HG03103 (cell line): ENCODE measurements around the gene CDK14.
"Not testable (repeated sequence)": the region's sequence is repeated elsewhere in the genome, so short reads cannot be mapped to it uniquely, and the experiment has no call there.

Experiments used
- ATAC-seq: cut with Tn5 transposase; IDR thresholded peaks from one replicate; pipeline ENCODE4 v1.9.1; 2021; ENCODE audit warnings: low read depth; ENCODE audit not compliant: unreplicated experiment

CDK14 gene

DNA sequence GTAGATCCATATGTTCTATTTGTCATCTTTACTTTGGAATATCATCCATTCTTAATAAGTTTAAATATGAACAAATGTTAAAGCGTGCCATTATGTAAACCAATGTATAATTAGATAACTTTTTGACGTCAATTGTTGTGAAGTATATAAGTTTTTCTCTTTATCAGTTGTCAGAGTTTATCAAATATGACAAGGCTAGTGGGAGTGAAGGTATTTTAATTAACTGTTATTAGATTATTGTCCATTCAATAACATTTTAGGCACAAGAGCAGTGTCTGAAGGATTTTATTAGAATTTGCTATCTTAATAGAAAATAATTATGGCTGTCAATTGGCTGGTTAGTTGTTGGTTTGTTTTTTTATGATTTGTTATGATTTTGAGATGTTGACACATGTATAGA lies 280.6 kb downstream of the CDK14 start:
- ATAC-seq, result no peak

DNA sequence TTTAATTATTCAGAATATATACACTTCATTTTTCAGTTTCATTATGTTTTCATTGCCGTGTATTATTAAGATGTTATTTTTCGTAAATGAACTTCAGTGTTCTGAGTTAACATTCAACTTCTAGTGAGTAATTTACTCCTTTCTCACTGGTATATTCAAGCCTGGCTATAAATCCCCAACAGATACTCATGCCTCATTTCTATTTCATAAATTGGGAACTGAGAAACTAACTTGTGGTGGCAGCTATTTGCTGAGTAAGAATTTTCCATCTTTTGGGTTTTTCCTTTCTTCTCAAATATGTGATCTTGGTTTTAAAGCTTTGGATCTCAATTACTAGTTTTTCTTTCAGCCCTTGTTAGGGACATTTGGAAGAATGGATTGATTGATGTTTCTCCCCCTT lies 281.1 kb downstream of the CDK14 start:
- ATAC-seq, result no peak

DNA sequence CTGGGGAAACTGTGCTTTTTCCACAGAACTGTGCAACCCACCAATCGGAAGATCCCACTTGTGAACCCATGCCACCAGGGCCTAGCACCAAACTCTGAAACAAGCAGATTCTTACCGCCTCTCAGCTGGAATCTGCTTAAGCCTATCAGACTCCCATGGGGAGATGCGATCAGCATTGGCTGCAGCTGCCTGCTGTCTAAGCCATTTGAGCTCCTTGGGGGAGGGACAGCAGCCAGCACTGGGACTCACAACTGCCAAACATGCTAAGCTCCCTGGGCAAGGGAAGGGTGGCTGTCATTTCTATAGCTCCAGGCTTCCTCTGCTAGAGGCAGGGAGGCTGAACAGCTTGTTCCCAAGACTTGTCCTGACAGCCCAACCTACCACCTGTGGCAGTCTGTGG lies 283.8 kb downstream of the CDK14 start:
- ATAC-seq, result no peak

DNA sequence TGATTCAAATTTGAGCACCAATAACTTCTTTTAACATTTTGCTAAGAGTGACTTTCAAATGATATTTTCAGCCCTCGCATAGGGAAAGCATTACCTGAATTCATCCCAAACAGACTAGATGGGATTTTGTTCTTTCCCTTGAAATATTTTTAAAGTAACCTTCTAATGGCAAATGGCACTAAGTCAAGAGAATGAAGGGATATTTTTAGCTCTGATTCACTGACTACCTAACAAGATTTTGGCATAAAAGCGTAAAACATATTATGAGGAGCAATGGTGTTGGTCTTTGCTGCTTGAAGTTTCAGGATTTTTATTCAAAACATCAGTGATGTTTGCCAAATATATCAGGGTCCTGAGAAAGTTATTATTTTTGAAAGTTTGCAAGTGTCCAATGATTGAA lies 290.3 kb downstream of the CDK14 start:
- no peak for ATAC-seq

DNA sequence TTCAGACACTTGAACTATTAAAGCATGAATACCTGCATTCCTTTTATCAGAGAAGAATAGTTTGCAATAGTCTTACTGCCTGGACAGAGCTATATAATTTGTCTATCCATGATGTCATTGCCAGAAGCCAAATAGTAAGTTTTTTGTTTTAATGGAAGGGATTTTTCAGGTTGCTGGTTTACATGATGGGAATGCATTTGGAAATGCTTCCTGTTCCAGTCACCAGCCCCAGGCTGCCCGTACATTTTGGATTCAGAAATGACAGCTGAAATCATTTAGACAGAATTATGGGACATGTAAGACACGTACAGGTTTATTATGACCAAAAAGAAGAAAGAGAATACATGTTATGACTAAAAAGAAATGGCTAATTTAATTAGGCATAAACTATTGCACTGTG lies 293.1 kb downstream of the CDK14 start:
- no peak for ATAC-seq

DNA sequence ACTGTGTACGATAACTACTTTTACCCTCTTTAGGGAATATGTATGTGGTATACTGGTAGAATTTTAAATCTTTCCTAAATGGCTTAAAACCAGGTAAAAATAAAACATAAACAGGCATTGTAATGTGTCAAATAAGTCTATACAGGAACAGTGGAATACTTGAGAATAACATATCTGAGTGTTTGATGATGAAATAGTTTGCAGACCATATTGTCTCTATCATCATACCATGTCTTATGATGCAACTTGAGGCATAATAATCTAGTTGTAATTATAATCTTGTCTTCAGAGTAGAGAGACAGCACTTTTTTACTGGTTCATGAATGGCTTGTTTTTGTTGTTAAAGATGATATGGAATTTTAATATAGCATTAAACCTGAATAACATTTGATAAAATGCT lies 293.5 kb downstream of the CDK14 start:
- no peak for ATAC-seq

DNA sequence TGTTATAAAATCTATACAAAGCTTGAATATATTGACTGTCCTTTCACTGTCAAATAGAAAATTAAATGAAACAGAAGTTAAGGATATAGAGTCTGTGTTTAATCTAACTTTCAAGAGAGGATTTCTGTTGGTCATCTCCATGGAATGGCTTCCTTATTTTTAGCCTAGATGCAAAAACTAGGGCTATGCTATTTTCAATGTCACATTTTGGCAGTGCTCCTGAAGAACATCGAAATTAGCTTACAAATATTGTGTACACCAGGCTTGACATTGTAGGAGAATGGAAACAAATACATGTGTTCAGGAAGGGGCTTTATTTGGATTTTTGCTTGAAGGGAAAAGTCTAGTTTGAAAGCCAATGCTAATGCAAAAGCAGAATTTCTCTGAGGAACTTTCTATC lies 295.4 kb downstream of the CDK14 start:
- ATAC-seq, result no peak

DNA sequence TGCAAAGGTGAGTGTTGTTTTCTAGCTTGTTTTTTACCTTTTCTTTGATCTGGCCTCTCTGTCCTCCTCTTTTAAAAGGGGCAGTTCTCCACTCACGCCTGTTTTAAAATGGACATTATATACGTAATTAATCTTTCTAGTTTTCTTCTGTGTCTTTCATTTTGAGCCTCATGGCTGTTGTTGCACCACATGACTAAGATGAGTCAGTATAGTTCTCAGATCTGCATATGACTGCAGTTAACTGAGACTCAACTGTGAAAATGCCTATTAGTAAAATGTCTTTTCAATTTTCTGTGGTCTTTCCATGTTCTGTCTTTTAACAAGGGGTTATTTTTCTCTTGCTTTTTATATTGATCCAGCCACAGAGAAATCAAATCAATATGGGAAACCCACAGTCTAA lies 296.1 kb downstream of the CDK14 start:
- peak; percentile 65 for ATAC-seq

DNA sequence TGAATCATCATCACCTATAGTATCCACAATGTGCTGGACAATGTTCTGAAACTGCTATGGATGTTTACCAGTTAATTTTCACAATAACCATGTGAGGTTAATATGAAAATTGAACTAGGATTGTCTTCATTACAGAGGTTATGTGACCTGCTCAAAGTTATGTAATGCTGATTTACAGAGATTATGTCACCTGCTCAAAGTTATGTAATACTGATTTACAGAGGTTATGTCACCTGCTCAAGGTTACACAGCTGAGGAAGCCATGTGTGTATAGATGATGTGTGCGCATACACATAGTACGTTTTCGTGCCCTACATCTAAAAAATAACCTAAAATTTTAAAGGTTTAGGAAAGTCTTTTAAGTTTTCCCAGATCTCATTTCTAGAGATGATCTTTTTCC lies 298.0 kb downstream of the CDK14 start:
- no peak for ATAC-seq

DNA sequence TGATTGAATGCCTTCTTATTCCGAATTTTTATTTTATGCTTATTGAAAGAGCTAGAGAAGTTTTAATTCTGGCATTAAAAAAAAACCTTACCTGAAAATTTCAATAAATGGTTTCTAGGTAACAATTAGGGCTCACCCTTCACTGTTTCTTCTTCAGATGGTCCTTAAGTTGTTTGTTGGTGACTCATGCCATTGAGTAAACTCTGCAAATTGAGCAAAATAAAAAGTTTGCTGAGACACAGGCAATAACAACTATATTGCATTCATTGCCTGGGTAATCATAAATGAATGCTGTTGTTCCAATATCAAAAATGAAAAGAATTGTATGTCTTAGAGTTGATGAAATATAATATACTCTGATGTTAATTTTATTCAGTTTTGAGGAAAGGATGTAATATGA lies 300.3 kb downstream of the CDK14 start:
- ATAC-seq, result no peak

DNA sequence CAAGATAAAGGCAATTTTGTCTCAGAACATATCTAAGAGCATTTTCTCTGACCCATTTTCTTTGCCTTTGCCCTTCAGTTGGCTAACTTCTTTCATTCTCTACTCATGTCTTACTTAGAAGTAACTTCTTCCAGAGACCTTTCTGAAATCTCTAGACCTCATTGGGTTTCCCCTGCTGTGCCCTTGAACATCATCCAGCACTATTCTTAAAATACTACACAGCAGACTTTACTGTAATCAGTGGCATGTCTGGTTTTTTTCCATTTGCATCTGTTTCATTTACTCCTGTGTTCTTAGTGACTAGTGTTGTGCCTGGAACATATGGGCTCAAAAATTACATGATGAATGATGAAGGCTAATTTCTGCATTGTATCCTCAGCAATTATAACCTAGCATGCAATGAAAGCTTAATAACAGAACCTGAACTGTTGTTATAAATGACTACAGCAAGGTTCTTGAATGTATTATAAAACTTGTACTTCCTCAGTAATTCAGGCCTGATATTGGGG lies 301.9 kb downstream of the CDK14 start:
- no peak for ATAC-seq

DNA sequence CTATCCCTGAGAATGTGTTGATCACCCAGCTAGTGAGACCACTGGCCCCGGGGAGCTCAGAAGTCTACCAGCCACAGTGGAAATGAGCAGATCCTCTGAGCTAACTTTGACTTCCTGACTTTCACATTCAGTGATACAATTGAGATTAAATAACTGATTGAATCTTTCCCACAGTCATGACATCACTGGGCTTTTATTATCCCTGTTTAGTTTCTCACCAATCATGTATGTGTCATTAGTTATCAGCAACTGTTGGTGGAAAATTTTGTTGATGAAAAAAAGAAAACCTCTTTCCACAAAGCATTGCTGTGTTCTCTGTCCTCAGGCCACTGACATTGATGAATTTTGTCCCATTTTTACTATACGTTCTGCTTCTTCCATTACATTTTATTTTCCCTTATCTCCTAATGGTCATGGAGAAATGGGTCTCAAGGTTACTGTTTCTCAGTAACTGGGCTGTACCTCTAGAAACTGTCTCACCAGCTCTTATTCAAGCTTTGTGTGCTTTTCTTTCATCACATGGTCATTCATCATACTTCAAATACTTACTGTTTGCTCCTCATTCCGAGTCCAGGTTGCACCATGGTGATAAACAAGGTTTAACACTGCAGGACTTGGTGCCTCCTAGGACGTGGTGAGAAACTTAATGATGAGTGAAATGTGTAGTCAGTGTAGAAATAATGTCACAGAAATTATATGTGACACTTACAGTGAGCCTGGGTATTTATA lies 304.7 kb downstream of the CDK14 start:
- ATAC-seq, result no peak

DNA sequence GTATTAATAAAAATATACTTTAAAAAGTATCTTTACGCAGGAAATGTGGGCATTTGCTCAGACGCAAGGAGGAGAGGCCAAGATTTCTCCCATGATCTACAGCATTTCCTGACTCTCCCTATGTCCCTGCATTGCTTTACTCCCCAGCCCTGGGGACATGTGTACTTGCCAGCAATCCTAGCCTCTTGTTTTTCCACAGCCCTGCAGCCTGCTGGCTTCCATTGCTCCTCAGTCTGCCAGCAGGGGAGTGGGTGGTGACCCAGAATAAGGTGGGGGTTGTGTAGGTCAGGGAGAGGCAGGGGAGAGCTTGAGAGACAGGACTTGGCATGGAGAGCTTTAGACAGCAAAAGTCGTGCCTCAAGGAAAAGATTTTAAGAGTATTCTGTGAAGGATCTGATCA lies 307.7 kb downstream of the CDK14 start:
- no peak for ATAC-seq

DNA sequence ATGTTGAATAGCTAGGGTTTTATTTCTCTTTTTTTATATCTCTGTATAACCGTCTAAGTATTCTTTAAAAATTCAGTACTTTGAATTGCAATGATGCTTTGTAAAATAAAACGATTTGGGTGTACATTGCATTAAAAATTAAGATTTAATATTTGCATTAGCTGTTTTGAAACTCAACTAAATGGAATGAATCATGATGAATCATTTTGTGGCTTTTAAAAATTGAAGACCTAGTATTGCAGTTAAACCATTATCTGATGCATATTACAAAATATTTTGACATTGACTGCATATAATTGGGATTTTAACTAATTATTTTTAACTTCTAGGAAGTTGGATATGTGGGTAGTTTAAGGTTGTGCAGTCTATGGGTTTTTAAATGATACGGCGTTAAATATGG lies 314.0 kb downstream of the CDK14 start:
- no peak for ATAC-seq

DNA sequence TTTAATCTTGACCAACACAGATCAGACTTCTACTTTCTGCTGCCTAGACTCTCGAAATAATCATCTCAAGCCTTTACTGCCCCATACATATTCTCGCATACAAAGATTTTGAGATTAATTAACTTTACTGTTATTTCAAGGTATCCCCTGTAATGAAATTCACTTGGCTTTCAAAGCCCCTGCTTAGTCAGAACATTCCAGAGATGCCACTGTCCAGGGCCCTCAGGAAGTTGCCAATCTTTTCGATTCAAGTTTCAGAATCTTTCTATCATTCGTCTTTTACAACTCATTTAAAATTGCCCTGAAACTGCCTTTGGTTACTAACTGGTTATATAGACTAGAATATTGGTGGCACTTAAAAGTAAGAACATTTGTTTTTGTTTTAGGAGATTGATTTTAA lies 320.2 kb downstream of the CDK14 start:
- ATAC-seq, result no peak

DNA sequence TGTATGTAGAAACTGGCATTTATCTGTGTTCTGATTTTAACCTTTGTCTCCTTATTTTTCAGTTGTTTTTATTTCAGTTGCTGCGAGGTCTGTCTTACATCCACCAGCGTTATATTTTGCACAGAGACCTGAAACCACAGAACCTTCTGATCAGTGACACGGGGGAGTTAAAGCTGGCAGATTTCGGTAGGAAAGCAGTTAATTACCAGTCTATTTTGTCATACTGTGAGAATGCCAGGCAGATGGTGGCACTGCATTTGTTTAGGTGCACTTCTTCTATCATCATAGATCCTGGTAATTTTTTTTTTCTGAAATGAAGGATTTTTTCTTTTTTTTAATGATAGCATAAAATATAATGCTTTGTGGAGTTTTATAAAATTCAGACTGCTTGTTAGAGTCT lies 321.4 kb downstream of the CDK14 start:
- ATAC-seq, result no peak

DNA sequence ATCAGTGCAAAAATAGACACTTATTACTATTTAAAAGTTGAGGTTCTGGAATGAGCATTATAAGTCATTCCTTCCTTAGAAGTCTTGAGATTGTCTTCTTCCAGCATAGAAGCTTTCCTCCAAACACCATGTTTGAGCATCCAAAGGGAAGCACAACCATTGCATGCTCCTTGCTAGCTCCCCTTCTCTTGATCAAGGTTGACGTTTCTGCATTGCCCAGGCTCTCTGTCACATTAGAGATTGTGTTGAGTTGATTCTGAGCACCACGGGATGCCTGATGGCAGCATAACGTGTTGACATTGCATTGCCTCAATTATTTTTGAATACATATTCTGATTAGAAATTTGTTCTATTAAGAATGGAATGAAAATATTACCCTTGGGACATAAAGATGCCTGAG lies 322.2 kb downstream of the CDK14 start:
- no peak for ATAC-seq

DNA sequence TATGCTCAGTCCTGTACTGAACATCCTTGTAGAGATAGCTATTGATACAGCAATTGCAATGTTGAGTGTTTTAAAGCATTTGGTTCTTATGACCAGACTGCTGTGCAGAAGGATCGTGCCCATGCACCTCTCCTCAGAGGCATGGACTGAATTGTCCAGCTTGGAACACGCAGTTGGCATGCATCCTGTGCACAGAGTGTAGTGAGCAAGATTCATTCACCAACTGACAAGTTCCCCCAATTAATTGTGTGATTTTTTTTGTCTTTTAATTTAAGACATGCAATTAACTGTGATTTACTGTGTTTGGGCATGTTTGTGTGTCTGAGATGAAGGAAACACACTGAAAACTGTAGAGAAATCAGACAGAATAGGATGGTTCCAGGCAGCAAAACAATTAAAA lies 323.7 kb downstream of the CDK14 start:
- no peak for ATAC-seq

DNA sequence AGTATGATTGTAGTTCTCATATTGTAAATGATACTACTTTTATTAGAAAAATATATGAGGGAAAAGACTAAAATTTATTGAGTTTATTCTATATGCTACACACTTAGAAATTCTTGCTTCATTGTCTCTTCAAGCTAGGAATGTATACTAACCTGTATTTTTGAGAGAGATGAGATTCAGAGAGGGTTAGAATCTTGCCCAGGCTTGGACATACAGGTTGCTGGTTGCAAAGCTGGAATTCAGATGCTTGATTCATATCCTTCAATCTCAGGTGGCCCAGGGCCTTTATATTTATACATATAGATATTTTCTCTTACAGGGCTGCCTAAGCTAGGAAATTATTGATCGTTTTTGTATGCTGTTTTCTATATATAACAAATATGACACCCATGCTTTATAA lies 324.2 kb downstream of the CDK14 start:
- ATAC-seq, result no peak

DNA sequence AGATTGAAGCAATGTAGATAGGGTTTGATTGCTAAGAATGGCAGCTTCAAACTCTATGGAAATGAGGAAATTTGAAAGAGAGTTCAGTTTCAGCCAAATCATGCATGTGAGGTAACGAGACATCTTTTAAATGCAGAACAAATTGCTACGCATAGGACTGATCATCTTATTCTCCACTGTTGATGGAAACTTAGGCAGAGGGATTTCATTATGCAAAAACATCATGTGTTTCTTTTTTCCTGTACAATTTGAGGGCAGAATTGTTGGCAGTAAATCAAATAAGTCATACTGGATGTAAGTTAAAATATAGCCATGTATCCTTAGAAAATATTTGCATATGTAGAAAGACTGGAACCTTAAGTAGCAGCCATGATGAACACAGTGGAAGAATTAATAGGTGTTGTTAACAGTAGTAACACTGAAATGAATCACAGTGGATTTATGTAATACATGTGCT lies 327.4 kb downstream of the CDK14 start:
- no peak for ATAC-seq

DNA sequence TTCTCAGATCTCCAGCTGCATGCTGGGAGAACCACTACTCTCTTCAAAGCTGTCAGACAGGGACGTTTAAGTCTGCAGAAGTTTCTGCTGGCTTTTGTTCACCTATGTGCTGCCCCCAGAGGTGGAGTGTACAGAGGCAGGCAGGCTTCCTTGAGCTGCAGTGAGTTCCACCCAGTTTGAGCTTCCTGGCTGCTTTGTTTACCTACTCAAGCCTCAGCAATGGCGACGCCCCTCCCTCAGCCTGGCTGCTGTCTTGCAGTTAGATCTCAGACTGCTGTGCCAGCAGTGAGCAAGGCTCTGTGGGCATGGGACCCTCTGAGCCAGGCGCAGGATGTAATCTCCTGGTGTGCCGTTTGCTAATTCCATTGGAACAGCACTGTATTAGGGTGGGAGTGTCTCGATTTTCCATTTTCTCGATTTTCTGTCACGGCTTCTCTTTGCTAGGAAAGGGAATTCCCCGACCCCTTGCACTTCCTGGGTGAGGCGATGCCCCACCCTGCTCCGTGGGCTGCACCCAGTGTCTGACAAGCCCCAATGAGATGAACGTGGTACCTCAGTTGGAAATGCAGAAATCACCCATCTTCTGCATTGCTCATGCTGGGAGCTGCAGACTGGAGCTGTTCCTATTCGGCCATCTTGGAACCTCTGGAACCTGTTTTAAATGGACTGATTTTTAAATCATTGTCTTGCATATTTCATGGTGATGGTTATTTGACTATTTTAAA lies 332.7 kb downstream of the CDK14 start:
- ATAC-seq, result not testable (repeated sequence)
